HepG2 (cell line): ENCODE data around the gene NUB1. TPM values are rescaled to one million over a fixed set of nuclear protein-coding genes. Genes with fewer than 3 reads are reported as not detected.

Source experiments
- ATAC-seq: fragments of 200-7000 bp; cut with Tn5 transposase; 3 replicates; pipeline ENCODE4 v1.9.1; 2020; ENCODE audit warnings: mild to moderate bottlenecking, moderate library complexity
- BruUV-seq: library from RNA; stranded (reverse); fragments of 400-500 nt; replicated peaks from 2 replicates; lab custom pipeline; 2021; lab: Mats Ljungman, UMichigan
- CTCF ChIA-PET: fragments of 300-600 bp; formaldehyde crosslinking; extraction: SDS; loops from one replicate; lab custom pipeline; 2021; ENCODE audit warnings: low total read pairs, inconsistent platforms, low intra/inter-chr PET ratio; lab: Yijun Ruan, JAX
- POLR2A ChIA-PET: fragments of 350-600 bp; sonication (Branson Sonifier 250); formaldehyde crosslinking; loops from one replicate; lab custom pipeline; 2020; ENCODE audit warnings: antibody characterized with exemption, inconsistent platforms; lab: Yijun Ruan, JAX
- DNase-seq: peaks from one replicate; pipeline ENCODE4 v3.0.0-alpha.2; 2015; ENCODE audit warnings: low spot score
- FAIRE-seq: peaks from 3 replicates; lab custom pipeline; 2011; peaks lifted over from hg19 to GRCh38; lab: Jason Lieb, UNC
- H2AFZ ChIP-seq: one replicate; pipeline ENCODE4 v1.6.1; 2011; ENCODE audit warnings: low read length, inconsistent platforms
- H3K27ac ChIP-seq: fragments of 300-600 bp; 3 replicates; pipeline ENCODE4 v1.8.0; 2011; ENCODE audit warnings: mixed run types, mild to moderate bottlenecking, mixed read lengths, low read length, inconsistent platforms; ENCODE audit not compliant: insufficient read depth; ENCODE audit errors: extremely low read length
- H3K27me3 ChIP-seq, 2 experiments: fragments of 200-600 bp in 1 of 2; 2 replicates in 1 of 2; 3 replicates in 1 of 2; pipeline versions ENCODE4 v1.6.0 to v1.8.0; 2011; ENCODE audit warnings: low read length in 2 of 2, mild to moderate bottlenecking in 2 of 2, moderate library complexity in 2 of 2, inconsistent platforms in 1 of 2; ENCODE audit not compliant: insufficient read depth in 2 of 2, control insufficient read depth in 1 of 2
- H3K36me3 ChIP-seq, 2 experiments: fragments of 200-600 bp in 1 of 2; replicated peaks in 1 of 2; 2 replicates in 1 of 2; 3 replicates in 1 of 2; pipeline versions ENCODE4 v1.5.1 to v1.8.0; 2011; ENCODE audit warnings: low read length in 2 of 2, inconsistent platforms in 1 of 2; ENCODE audit not compliant: insufficient read depth in 2 of 2, control insufficient read depth in 1 of 2
- H3K4me1 ChIP-seq: 2 replicates; pipeline ENCODE4 v1.5.1; 2012; ENCODE audit warnings: low read length, inconsistent platforms; ENCODE audit not compliant: insufficient read depth
- H3K4me2 ChIP-seq: 2 replicates; pipeline ENCODE4 v1.6.0; 2011; ENCODE audit warnings: low read depth, low read length, inconsistent platforms
- H3K4me3 ChIP-seq, 3 experiments: fragments of 200-600 bp in 1 of 3; sonication (generic), shearing (Covaris generic) in 1 of 3; replicated peaks in 1 of 3; 2 replicates each; pipeline ENCODE4 v1.5.1; 2011 to 2016; ENCODE audit warnings: low read length in 3 of 3, inconsistent platforms in 2 of 3, low read depth in 2 of 3, mild to moderate bottlenecking in 2 of 3, control low read depth in 1 of 3, mixed read lengths in 1 of 3; ENCODE audit not compliant: insufficient read depth in 1 of 3
- H3K79me2 ChIP-seq: one replicate; pipeline ENCODE4 v1.6.1; 2011; ENCODE audit warnings: low read length, inconsistent platforms; ENCODE audit not compliant: insufficient read depth
- H3K9ac ChIP-seq: 2 replicates; pipeline ENCODE4 v1.6.0; 2011; ENCODE audit warnings: mild to moderate bottlenecking, low read depth, low read length, inconsistent platforms; ENCODE audit not compliant: insufficient read depth
- H3K9me3 ChIP-seq: 2 replicates; pipeline ENCODE4 v1.5.1; 2012; ENCODE audit warnings: mild to moderate bottlenecking, low read length
- H4K20me1 ChIP-seq: 2 replicates; pipeline ENCODE4 v1.6.0; 2011; ENCODE audit warnings: inconsistent platforms, mild to moderate bottlenecking, low read length, moderate library complexity; ENCODE audit not compliant: insufficient read depth
- POLR2A ChIP-seq, 2 experiments: IDR thresholded peaks; 2 replicates each; pipeline ENCODE4 v1.6.1; 2011; ENCODE audit warnings: low read depth in 2 of 2, low read length in 2 of 2, mild to moderate bottlenecking in 1 of 2, moderate library complexity in 1 of 2; ENCODE audit not compliant: insufficient read depth in 1 of 2
- ZNF703 ChIP-seq: sonication (generic); formaldehyde crosslinking; IDR thresholded peaks from 2 replicates; pipeline ENCODE4 v1.5.1; 2020; ENCODE audit warnings: missing genetic modification reagents, mild to moderate bottlenecking, moderate library complexity, borderline replicate concordance
- WGBS: methylation state at CpG from one replicate; pipeline ENCODE4 v1.1.6; 2017; ENCODE audit warnings: low lambda C conversion rate; 5-methylcytosine and 5-hydroxymethylcytosine counted together
- in situ Hi-C: cut with HindIII; loops from 2 replicates; pipeline ENCODE4 v1.10.0; 2017; ENCODE audit warnings: low pct_unique_long_range_greater_than_20kb; ENCODE audit not compliant: extremely low pct_ligation_motif_present
- intact Hi-C: fragments of 100-400 bp; cut with micrococcal nuclease; formaldehyde crosslinking; loops from one replicate; pipeline ENCODE4 v1.10.0; 2022; ENCODE audit not compliant: unreplicated experiment
- polyA plus RNA-seq, 8 experiments: library from polyadenylated mRNA; depleted of rRNA in 3 of 8; stranded (reverse) in 7 of 8; unstranded in 1 of 8; fragments of >200 nt; fragmentation: Illumina TruSeq in 4 of 8; extraction: Trizol in 4 of 8; gene quantifications; 2 replicates each; pipeline versions ENCODE4 v1.2.1 to v1.2.3, GENCODE V29; 2011 to 2016; ENCODE audit warnings: low read depth in 4 of 8, missing spikeins in 1 of 8, mixed read lengths in 1 of 8; ENCODE audit not compliant: insufficient read depth in 1 of 8
- total RNA-seq, 5 experiments: library from RNA; depleted of rRNA; stranded (reverse); fragments of >200 nt; fragmentation: Illumina TruSeq; extraction: Trizol; gene quantifications; 2 replicates each; pipeline ENCODE4 v1.2.3, GENCODE V29; 2016; ENCODE audit warnings: low read depth in 1 of 5
- TF ChIP-seq, protein P1 (sequence below): IDR thresholded peaks from 2 replicates; pipeline ENCODE4 v1.4.0; 2020; ENCODE audit warnings: mild to moderate bottlenecking, missing genetic modification reagents
- TF ChIP-seq, protein P2 (sequence below): IDR thresholded peaks from 2 replicates; pipeline ENCODE4 v1.6.1; 2012; ENCODE audit warnings: low read depth, low read length, improper control_type of control experiment

The NUB1 gene
- total and polyA plus RNA-seq, 2 of the 13 experiments (the other 11 are each of a cell fraction or from before 2014, with no cell fraction given), result 27.1 to 37.0 TPM

DNA sequence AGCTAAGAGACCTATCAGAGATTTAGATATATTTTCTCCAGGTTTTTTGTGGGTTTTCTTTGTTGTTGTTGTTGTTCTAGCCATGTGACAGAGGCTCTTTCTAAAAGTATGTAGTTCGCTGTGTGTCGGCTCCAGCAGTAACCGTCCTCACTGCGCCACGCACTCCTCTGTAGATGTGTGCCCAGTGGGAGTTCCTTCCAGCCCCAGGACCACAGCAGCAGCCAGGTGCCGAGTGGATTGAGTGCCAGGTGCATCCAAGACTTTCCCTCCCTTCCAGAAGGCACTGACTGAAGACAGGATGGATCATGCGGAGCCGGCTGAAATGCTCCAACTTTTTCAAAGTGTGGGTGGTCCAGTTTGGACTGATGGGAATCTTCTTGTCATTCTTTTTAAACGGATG, 36.4 kb downstream of the NUB1 start:
- TF ChIP-seq POLR2A (IDR thresholded peaks at IDR 0.05; ENCODE audit: insufficient read depth in 1 of 2, low read depth in 2 of 2, low read length in 2 of 2) (no peak), ZNF703 (no peak)
- TF ChIP-seq, protein P1, sequence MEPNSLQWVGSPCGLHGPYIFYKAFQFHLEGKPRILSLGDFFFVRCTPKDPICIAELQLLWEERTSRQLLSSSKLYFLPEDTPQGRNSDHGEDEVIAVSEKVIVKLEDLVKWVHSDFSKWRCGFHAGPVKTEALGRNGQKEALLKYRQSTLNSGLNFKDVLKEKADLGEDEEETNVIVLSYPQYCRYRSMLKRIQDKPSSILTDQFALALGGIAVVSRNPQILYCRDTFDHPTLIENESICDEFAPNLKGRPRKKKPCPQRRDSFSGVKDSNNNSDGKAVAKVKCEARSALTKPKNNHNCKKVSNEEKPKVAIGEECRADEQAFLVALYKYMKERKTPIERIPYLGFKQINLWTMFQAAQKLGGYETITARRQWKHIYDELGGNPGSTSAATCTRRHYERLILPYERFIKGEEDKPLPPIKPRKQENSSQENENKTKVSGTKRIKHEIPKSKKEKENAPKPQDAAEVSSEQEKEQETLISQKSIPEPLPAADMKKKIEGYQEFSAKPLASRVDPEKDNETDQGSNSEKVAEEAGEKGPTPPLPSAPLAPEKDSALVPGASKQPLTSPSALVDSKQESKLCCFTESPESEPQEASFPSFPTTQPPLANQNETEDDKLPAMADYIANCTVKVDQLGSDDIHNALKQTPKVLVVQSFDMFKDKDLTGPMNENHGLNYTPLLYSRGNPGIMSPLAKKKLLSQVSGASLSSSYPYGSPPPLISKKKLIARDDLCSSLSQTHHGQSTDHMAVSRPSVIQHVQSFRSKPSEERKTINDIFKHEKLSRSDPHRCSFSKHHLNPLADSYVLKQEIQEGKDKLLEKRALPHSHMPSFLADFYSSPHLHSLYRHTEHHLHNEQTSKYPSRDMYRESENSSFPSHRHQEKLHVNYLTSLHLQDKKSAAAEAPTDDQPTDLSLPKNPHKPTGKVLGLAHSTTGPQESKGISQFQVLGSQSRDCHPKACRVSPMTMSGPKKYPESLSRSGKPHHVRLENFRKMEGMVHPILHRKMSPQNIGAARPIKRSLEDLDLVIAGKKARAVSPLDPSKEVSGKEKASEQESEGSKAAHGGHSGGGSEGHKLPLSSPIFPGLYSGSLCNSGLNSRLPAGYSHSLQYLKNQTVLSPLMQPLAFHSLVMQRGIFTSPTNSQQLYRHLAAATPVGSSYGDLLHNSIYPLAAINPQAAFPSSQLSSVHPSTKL, result no peak
- TF ChIP-seq, protein P2, sequence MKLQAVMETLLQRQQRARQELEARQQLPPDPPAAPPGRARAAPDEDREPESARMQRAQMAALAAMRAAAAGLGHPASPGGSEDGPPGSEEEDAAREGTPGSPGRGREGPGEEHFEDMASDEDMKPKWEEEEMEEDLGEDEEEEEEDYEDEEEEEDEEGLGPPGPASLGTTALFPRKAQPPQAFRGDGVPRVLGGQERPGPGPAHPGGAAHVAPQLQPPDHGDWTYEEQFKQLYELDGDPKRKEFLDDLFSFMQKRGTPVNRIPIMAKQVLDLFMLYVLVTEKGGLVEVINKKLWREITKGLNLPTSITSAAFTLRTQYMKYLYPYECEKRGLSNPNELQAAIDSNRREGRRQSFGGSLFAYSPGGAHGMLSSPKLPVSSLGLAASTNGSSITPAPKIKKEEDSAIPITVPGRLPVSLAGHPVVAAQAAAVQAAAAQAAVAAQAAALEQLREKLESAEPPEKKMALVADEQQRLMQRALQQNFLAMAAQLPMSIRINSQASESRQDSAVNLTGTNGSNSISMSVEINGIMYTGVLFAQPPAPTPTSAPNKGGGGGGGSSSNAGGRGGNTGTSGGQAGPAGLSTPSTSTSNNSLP, result no peak
- in situ Hi-C loops, result no loop called here

More for the DNA sequence above, 36.4 kb downstream of the NUB1 start:
- no peak for DNase-seq
- ChIA-PET POLR2A (no interaction called here), CTCF (no interaction called here)
- TSS peak; percentile 41 for BruUV-seq
- Histone ChIP-seq H3K4me2 (no peak overlapping the region), H3K9me3 (no peaks in the 10 kb centered on the region), H3K4me1 (no peaks in the 10 kb centered on the region), H3K27me3 (peaks cover 0 to 14% of the 10 kb centered on the region in 2 experiments; a peak in 3 of 5 replicates), H2AFZ (no peak overlapping the region), H3K9ac (no peak overlapping the region), H3K79me2 (no peaks in the 10 kb centered on the region), H3K4me3 (no peak overlapping the region), H3K36me3 (peaks cover 3 to 33% of the 10 kb centered on the region in 2 experiments; a peak in 3 of 5 replicates), H4K20me1 (no peaks in the 10 kb centered on the region), H3K27ac (no peak overlapping the region)
- no peak for ATAC-seq
- FAIRE-seq, result no peak
- 97% methylated on average over 9 of the region's 9 CpGs for WGBS
- intact Hi-C loops, result no loop called here
